ENCODE data around the gene CD300A. TPM values are rescaled to one million over a fixed set of nuclear protein-coding genes. Genes with fewer than 3 reads are reported as not detected.
"Not testable (repeated sequence)": the region's sequence is repeated elsewhere in the genome, so short reads cannot be mapped to it uniquely, and the experiment has no call there.

CD300A gene
- total RNA-seq, 1 donor = 52.0 TPM

GRCh38 chr17:74475189-74475588 is 8.8 kb downstream of the CD300A start:
- DNase-seq (ENCODE audit: low read depth in 2 of 3, low spot score in 2 of 3) = no peak

- DNase-seq (ENCODE audit: low read depth in 2 of 3, low spot score in 2 of 3) = no peak
Observed at GRCh38 chr17:74477411-74477810, 11.0 kb downstream of the CD300A start.

- DNase-seq (ENCODE audit: low read depth in 2 of 3, low spot score in 2 of 3) = peak in 1 of 3 donors; percentile 44
Observed at GRCh38 chr17:74478420-74479100, 12.1 kb downstream of the CD300A start.

GRCh38 chr17:74480290-74480689 is 13.9 kb downstream of the CD300A start:
- no peak for DNase-seq (ENCODE audit: low read depth in 2 of 3, low spot score in 2 of 3)

GRCh38 chr17:74481621-74482020 is 15.2 kb downstream of the CD300A start:
- no peak for DNase-seq (ENCODE audit: low read depth in 2 of 3, low spot score in 2 of 3)

GRCh38 chr17:74484066-74484465 is 17.6 kb downstream of the CD300A start:
- DNase-seq (ENCODE audit: low read depth in 2 of 3, low spot score in 2 of 3) = no peak

GRCh38 chr17:74485022-74485743 is 18.7 kb downstream of the CD300A start:
- DNase-seq (ENCODE audit: low read depth in 2 of 3, low spot score in 2 of 3) = no peak

- no peak for DNase-seq (ENCODE audit: low read depth in 2 of 3, low spot score in 2 of 3)
Observed at GRCh38 chr17:74485841-74486240, 19.4 kb downstream of the CD300A start.

GRCh38 chr17:74488276-74488675 is 21.8 kb downstream of the CD300A start:
- not testable (repeated sequence) for DNase-seq (ENCODE audit: low read depth in 2 of 3, low spot score in 2 of 3)

- DNase-seq (ENCODE audit: low read depth in 2 of 3, low spot score in 2 of 3) = no peak
Observed at GRCh38 chr17:74490716-74491115, 24.3 kb downstream of the CD300A start.

GRCh38 chr17:74491626-74492025 is 25.2 kb downstream of the CD300A start:
- no peak for DNase-seq (ENCODE audit: low read depth in 2 of 3, low spot score in 2 of 3)

- peak; percentile 47 to 77 (median 65) for DNase-seq (ENCODE audit: low read depth in 2 of 3, low spot score in 2 of 3)
Observed at GRCh38 chr17:74493331-74493833, 26.9 kb downstream of the CD300A start.

GRCh38 chr17:74497471-74497870 is 31.0 kb downstream of the CD300A start:
- DNase-seq (ENCODE audit: low read depth in 2 of 3, low spot score in 2 of 3) = no peak

GRCh38 chr17:74499992-74500391 is 33.6 kb downstream of the CD300A start:
- DNase-seq (ENCODE audit: low read depth in 2 of 3, low spot score in 2 of 3) = no peak

- DNase-seq (ENCODE audit: low read depth in 2 of 3, low spot score in 2 of 3) = no peak
Observed at GRCh38 chr17:74502861-74503260, 36.4 kb downstream of the CD300A start.

GRCh38 chr17:74503949-74504348 is 37.5 kb downstream of the CD300A start:
- DNase-seq (ENCODE audit: low read depth in 2 of 3, low spot score in 2 of 3) = not testable (repeated sequence)

- no peak for DNase-seq (ENCODE audit: low read depth in 2 of 3, low spot score in 2 of 3)
Observed at GRCh38 chr17:74508156-74508555, 41.7 kb downstream of the CD300A start.

- no peak for DNase-seq (ENCODE audit: low read depth in 2 of 3, low spot score in 2 of 3)
Observed at GRCh38 chr17:74512036-74512435, 45.6 kb downstream of the CD300A start.

GRCh38 chr17:74512624-74513091 is 46.2 kb downstream of the CD300A start:
- DNase-seq (ENCODE audit: low read depth in 2 of 3, low spot score in 2 of 3) = peak in 2 of 3 donors; percentile 78 to 86

- DNase-seq (ENCODE audit: low read depth in 2 of 3, low spot score in 2 of 3) = peak; percentile 32 to 97 (median 88)
Observed at GRCh38 chr17:74513987-74514631, 47.7 kb downstream of the CD300A start.

GRCh38 chr17:74514632-74515334 is 48.3 kb downstream of the CD300A start:
- DNase-seq (ENCODE audit: low read depth in 2 of 3, low spot score in 2 of 3) = no peak

All from hematopoietic multipotent progenitor cell (in vitro differentiated cells).